Adrenal gland (tissue), 12 donors: ENCODE results near the gene CAMK1. TPM values are rescaled to one million over a fixed set of nuclear protein-coding genes. Genes with fewer than 3 reads are reported as not detected.

Experiments
- DNase-seq, 7 donors: peaks; one replicate each; pipeline ENCODE4 v3.0.0-alpha.2; 2019 to 2020
- H3K27ac ChIP-seq, 5 donors: fragments of 200-600 bp; sonication (generic) in 4 of 5; 1 replicate in 3 of 5; 2 replicates in 2 of 5; pipeline versions ENCODE4 v1.5.1 to v1.8.0; 2016 to 2020; ENCODE audit warnings: mild to moderate bottlenecking in 1 of 5
- H3K27me3 ChIP-seq: fragments of 200-600 bp; 2 replicates; pipeline ENCODE4 v1.8.0; 2021
- H3K36me3 ChIP-seq, 2 donors: fragments of 200-600 bp; replicated peaks in 1 of 2; 1 replicate in 1 of 2; 2 replicates in 1 of 2; pipeline versions ENCODE4 v1.5.1 to v1.8.0; 2018 to 2022
- H3K4me1 ChIP-seq, 2 donors: fragments of 200-600 bp; replicated peaks in 1 of 2; 1 replicate in 1 of 2; 2 replicates in 1 of 2; pipeline versions ENCODE4 v1.5.1 to v1.8.0; 2018 to 2021
- H3K4me3 ChIP-seq, 4 donors: fragments of 200-600 bp; sonication (generic) in 3 of 4; one replicate each; pipeline ENCODE4 v1.5.1; 2016 to 2018
- H3K9me3 ChIP-seq, 3 donors: fragments of 200-600 bp; sonication (generic) in 1 of 3; replicated peaks in 1 of 3; 1 replicate in 2 of 3; 2 replicates in 1 of 3; pipeline versions ENCODE4 v1.5.1 to v1.8.0; 2016 to 2021
- POLR2A ChIP-seq, 2 donors: fragments of 450-650 bp; IDR thresholded peaks; one replicate each; pipeline ENCODE4 v1.6.1; 2017; ENCODE audit warnings: antibody characterized with exemption in 2 of 2, mild to moderate bottlenecking in 2 of 2, moderate library complexity in 1 of 2
- WGBS, 4 donors: extraction: QIAGEN DNeasy Blood & Tissue Kit in 2 of 4; methylation state at CpG; one replicate each; pipeline versions ENCODE4 v1.1.5 to v1.1.7; 2013 to 2017; 5-methylcytosine and 5-hydroxymethylcytosine counted together
- intact Hi-C, 2 donors: fragments of 100-400 bp; cut with DNase I; formaldehyde crosslinking; loops; one replicate each; pipeline versions ENCODE4 v1.14.1 to v1.15.0; 2022 to 2023
- polyA plus RNA-seq, 3 donors: library from polyadenylated mRNA; stranded (reverse); fragments of 200-250 nt in 2 of 3; fragments of 350-450 nt in 1 of 3; fragmentation: Illumina TruSeq in 1 of 3; extraction: RNeasy Lipid Tissue Mini Kit (QIAGEN cat#74804) in 1 of 3; gene quantifications; one replicate each; pipeline ENCODE4 v1.2.3, GENCODE V29; 2013 to 2014
- total RNA-seq, 9 donors: library from RNA; depleted of rRNA in 4 of 9; stranded (reverse); fragments of >200 nt in 4 of 9; fragments of 120-200 nt in 1 of 9; fragmentation: NEBNext Ultra II Directional in 1 of 9; extraction: Animal tissue kit (Norgen Biotek cat#: 25700) in 1 of 9; gene quantifications; one replicate each; pipeline versions ENCODE4 v1.1.0 to v1.2.4, GENCODE V29; 2013 to 2023
- TF ChIP-seq, protein P1 (sequence below), 6 experiments: fragments of 450-650 bp in 4 of 6; fragments of 200-600 bp in 2 of 6; sonication (generic) in 1 of 6; IDR thresholded peaks; 1 replicate in 5 of 6; 2 replicates in 1 of 6; pipeline versions ENCODE4 v1.5.1 to v1.8.0; 2016 to 2021; ENCODE audit warnings: antibody characterized with exemption in 6 of 6, mild to moderate bottlenecking in 2 of 6, moderate library complexity in 1 of 6
- donor health status: healthy with polysubstance abuse.
- donor health status: Bipolar disorder and iron deficiency.
- donor health status: DM: yes; HTN: yes; CAD: no.
- donor health status: DM: no; HTN: no; CAD: no.
- donor health status: DM: no; HTN: no; CAD: no.
- donor health status: DM: yes; HTN: yes; CAD: no.

Gene CAMK1
- total and polyA plus RNA-seq, 12 donors, result 12.7 to 281 (median 176) TPM

DNA sequence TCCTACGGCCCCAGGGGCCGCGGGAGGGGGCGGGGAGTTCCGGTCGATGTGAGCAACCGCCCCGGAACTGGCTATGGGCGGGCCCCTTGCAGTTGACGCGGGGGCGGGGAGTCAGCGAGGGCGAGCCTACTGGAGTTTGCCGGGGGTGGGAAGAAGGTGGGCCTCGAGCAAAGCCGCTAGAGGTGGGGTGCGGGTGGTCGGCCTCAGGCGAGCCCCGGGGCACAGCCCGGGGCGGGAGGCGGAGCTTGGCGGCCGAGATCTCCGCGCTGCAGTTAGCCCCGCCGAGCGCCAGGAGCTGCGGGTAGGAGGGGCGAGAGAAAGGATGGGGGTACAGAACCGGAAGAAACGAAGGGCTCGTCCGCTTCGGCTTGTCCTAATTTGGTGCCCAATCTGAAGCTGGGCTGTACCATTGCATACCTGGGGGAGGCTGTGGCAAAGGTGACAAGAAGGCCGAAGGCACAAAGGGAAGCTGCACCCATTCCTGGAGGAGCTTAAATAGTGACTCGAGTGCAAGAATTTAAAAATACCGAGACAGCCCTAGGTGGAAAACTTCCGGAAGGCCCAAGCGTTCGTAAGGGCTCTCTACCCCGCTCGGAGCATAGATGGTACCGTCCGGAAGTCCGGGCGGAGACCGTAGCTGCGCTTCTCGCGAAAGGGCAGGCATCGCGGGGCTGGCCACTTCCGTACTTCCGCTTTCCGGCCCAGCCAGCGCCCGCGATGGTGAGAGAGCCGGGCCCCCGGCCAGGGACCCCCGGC is 22.8 kb upstream of the CAMK1 start, which contains the start of the genes ARPC4 and TADA3:
ARPC4 (plus strand) TSS at position 678 of the 756 bp plus-strand sequence; CDS start at position 718, 40 bp downstream.
TADA3 (minus strand) TSS at position 69 of the 756 bp plus-strand sequence. CDS start 1,007 bp downstream, outside the sequence.
- intact Hi-C loops, result no loop called here
- Histone ChIP-seq H3K9me3 (no peaks in the 10 kb centered on the region), H3K4me3 (peak within 1 kb of the TSS; percentile 72 to 80 (median 72)), H3K27ac (peak within 1 kb of the TSS; percentile 88 to 97 (median 96)), H3K36me3 (peaks cover 0 to 21% of the 10 kb centered on the region in 2 donors), H3K27me3 (no peaks in the 10 kb centered on the region), H3K4me1 (peaks cover 22 to 50% of the 10 kb centered on the region in 2 donors)
- 1 to 2% (median 1%) methylated on average over 14 to 65 of the region's 65 CpGs for WGBS, 4 donors
- TF ChIP-seq POLR2A (IDR thresholded peaks at IDR 0.05), result peak; percentile 56
- TF ChIP-seq, protein P1, sequence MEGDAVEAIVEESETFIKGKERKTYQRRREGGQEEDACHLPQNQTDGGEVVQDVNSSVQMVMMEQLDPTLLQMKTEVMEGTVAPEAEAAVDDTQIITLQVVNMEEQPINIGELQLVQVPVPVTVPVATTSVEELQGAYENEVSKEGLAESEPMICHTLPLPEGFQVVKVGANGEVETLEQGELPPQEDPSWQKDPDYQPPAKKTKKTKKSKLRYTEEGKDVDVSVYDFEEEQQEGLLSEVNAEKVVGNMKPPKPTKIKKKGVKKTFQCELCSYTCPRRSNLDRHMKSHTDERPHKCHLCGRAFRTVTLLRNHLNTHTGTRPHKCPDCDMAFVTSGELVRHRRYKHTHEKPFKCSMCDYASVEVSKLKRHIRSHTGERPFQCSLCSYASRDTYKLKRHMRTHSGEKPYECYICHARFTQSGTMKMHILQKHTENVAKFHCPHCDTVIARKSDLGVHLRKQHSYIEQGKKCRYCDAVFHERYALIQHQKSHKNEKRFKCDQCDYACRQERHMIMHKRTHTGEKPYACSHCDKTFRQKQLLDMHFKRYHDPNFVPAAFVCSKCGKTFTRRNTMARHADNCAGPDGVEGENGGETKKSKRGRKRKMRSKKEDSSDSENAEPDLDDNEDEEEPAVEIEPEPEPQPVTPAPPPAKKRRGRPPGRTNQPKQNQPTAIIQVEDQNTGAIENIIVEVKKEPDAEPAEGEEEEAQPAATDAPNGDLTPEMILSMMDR (IDR thresholded peaks at IDR 0.05), result peak in 4 of 6 experiments; percentile 15 to 35 (median 26)
- DNase-seq, result peak; percentile 90 to 95 (median 93)

DNA sequence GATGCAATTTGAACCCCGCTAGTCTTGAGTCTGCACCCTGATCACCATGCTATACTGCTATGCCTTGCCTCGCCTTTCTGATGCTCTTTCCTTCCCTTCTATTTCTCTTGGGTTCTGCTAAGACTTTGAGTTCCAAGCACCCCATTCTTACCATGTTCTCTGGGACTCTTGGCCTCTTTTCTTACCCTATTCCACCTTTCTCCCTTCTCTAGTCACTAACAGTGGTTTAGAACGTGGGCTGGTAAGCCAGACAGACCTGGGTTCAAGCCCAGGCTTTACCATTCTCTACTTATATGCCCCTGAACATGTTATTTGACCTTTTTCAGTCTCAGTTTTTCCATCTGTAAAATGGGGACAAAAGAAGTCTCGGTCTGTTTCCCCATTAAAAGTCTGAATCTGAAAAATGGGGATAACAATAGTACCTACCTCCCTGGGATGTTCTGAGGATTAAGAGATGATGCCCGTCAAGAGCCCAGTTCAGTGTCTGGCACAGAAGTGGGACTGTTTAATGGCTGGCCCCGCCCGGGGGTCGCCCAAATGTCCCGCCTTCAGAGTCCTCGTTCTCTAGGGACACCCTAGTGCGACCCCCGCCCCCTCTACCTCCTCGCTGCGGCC is 22.1 kb upstream of the CAMK1 start:
- intact Hi-C loops, result no loop called here
- 16 to 25% (median 18%) methylated on average over 10 to 14 of the region's 14 CpGs for WGBS, 4 donors
- peaks cover 29 to 57% of the 10 kb centered on the region in 2 donors for H3K4me1 ChIP-seq

DNA sequence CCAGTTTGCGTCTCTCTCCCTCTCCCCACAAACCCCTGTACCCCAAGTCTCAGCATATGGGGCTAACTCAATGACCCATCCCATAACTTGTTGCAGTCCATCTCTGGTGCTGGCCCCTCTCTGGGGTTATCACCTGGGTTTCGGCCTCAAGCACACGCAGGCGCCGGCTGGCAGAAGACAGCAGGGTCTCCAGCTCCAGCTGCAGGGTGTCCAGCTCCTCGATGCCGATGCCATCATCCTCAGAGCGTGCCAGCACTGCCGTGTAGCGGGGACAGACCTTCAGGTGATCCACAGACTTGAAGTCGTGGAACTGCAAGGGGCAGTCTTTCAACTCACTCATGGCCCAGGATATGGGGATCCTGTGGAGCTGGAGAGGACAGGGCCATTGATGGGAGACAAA is 21.4 kb upstream of the CAMK1 start:
- H3K4me1 ChIP-seq, result peaks cover 36 to 61% of the 10 kb centered on the region in 2 donors
- intact Hi-C loops, result no loop called here

More for the DNA sequence above, 22.1 kb upstream of the CAMK1 start:
- H3K9me3 ChIP-seq, result no peaks in the 10 kb centered on the region
- TF ChIP-seq POLR2A (IDR thresholded peaks at IDR 0.05), result no peak
- TF ChIP-seq, protein P1 (IDR thresholded peaks at IDR 0.05), result no peak
- peaks cover 0 to 17% of the 10 kb centered on the region in 2 donors for H3K36me3 ChIP-seq
- H3K27ac ChIP-seq, result peak overlapping the region; percentile 88 to 97 (median 96)
- H3K27me3 ChIP-seq, result no peaks in the 10 kb centered on the region
- DNase-seq, result no peak
- H3K4me3 ChIP-seq, result peak overlapping the region; percentile 72 to 80 (median 72)

More for the DNA sequence above, 21.4 kb upstream of the CAMK1 start:
- Histone ChIP-seq H3K36me3 (peaks cover 0 to 21% of the 10 kb centered on the region in 2 donors), H3K27me3 (no peaks in the 10 kb centered on the region), H3K4me3 (no peak overlapping the region), H3K27ac (peak overlapping the region in 3 of 5 donors; percentile 89 to 97 (median 96)), H3K9me3 (no peaks in the 10 kb centered on the region)
- 79 to 97% (median 85%) methylated on average over 8 to 11 of the region's 11 CpGs for WGBS, 4 donors
- TF ChIP-seq, protein P1 (IDR thresholded peaks at IDR 0.05), result no peak
- no peak for TF ChIP-seq POLR2A (IDR thresholded peaks at IDR 0.05)
- no peak for DNase-seq
